ENCODE measurements around the gene EML3.
"Not testable (repeated sequence)": the region's sequence is repeated elsewhere in the genome, so short reads cannot be mapped to it uniquely, and the experiment has no call there.

The EML3 gene, protein sequence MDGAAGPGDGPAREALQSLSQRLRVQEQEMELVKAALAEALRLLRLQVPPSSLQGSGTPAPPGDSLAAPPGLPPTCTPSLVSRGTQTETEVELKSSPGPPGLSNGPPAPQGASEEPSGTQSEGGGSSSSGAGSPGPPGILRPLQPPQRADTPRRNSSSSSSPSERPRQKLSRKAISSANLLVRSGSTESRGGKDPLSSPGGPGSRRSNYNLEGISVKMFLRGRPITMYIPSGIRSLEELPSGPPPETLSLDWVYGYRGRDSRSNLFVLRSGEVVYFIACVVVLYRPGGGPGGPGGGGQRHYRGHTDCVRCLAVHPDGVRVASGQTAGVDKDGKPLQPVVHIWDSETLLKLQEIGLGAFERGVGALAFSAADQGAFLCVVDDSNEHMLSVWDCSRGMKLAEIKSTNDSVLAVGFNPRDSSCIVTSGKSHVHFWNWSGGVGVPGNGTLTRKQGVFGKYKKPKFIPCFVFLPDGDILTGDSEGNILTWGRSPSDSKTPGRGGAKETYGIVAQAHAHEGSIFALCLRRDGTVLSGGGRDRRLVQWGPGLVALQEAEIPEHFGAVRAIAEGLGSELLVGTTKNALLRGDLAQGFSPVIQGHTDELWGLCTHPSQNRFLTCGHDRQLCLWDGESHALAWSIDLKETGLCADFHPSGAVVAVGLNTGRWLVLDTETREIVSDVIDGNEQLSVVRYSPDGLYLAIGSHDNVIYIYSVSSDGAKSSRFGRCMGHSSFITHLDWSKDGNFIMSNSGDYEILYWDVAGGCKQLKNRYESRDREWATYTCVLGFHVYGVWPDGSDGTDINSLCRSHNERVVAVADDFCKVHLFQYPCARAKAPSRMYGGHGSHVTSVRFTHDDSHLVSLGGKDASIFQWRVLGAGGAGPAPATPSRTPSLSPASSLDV

GRCh38 chr11:62612366-62613290, at the start of gene EML3, which contains the start of gene ROM1:
EML3 (minus strand) TSS chr11:62612775; CDS start chr11:62612457, 318 bp downstream.
ROM1 (plus strand) TSS chr11:62613257; CDS start chr11:62613282, 25 bp downstream.
- peak within 1 kb of the TSS; percentile 97 for H3K27ac Mint-ChIP-seq
- peaks cover 77% of the 10 kb centered on the region for H3K36me3 Mint-ChIP-seq

GRCh38 chr11:62656796-62657429, 44.3 kb upstream of the EML3 start:
- H3K27ac Mint-ChIP-seq, result no peak overlapping the region
- peaks cover 28% of the 10 kb centered on the region for H3K36me3 Mint-ChIP-seq
- DNase-seq (ENCODE audit: low spot score in 2 of 2) (no peak), ATAC-seq (no peak)
- H3K9me3 Mint-ChIP-seq, result no peaks in the 10 kb centered on the region
- peaks cover 24% of the 10 kb centered on the region for H3K4me1 Mint-ChIP-seq
- H3K4me3 Mint-ChIP-seq, result no peak overlapping the region

More at GRCh38 chr11:62612366-62613290, at the start of gene EML3, which contains the start of gene ROM1:
- Mint-ChIP-seq H3K4me3 (peak within 1 kb of the TSS; percentile 95), H3K9me3 (no peaks in the 10 kb centered on the region), H3K4me1 (peaks cover 61% of the 10 kb centered on the region)
- DNase-seq (ENCODE audit: low spot score in 2 of 2) (peak; percentile 95 to 97), ATAC-seq (peak; percentile 81)

DNA sequence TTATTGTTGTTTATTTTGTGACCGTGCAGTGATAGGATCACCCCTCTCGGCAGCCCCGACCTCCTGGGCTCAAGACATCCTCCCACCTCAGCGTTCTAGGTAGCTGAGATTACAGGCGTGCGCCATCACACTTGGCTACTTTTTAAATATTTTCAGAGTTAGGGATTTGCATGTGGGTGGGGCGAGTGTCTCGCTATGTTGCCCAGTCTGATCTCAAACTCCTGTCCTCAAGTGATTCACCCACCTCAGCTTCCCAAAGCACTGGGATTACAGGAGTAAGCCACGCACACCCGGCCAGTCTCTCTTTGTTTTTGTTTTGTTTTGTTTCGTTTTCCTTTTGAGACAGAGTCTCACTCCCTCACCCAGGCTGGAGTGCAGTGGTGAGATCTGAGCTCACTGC, 41.7 kb upstream of the EML3 start:
- Mint-ChIP-seq H3K9me3 (no peaks in the 10 kb centered on the region), H3K27ac (peak overlapping the region; percentile 98), H3K4me1 (peaks cover 24% of the 10 kb centered on the region)

DNA sequence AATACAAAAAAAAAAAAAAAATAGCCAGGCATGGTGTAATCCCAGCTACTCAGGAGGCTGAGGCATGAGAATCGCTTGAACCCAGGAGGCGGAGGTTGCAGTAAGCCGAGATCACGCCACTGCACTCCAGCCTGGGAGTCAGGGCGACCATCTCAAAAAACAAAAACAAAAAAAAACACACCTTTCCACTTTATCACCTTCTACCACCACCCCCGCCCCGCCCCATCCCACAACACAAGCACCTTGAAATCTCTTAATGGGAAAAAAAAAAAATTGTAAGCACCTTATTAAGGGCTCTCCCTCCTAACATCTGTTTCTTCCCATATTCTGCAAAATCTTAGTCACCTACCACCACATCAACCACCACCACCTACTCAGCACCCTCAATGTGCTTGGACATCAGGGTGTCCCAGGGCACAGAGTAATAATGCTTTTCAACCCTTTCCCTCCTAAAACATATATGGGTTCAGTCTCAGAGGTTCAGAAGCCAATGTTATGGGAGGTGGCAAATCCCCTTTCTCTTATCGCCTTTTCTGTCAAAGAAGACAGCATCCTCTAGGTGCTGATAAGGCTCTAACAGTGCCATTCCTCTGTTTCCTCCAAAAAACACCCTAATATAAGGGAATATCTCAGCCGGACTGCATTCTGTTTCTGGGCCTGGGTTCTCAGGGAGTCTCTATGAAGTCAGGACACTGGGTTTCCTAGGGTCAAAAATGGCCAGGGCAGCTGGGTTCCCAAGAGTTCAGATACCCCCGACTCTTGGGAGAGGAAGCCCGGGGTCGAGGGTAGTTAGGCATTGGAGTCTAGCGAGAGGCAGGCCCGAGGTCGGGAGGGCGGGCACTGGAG, 39.8 kb upstream of the EML3 start:
- peak overlapping the region; percentile 98 for H3K27ac Mint-ChIP-seq
- DNase-seq (ENCODE audit: low spot score in 2 of 2), result peak in 1 of 2 donors; percentile 64
- ATAC-seq, result peak; percentile 17
- H3K9me3 Mint-ChIP-seq, result no peaks in the 10 kb centered on the region
- H3K4me1 Mint-ChIP-seq, result peaks cover 24% of the 10 kb centered on the region
- peak overlapping the region; percentile 93 for H3K4me3 Mint-ChIP-seq
- H3K36me3 Mint-ChIP-seq, result peaks cover 43% of the 10 kb centered on the region

More for the DNA sequence above, 41.7 kb upstream of the EML3 start:
- H3K4me3 Mint-ChIP-seq, result peak overlapping the region; percentile 93
- DNase-seq (ENCODE audit: low spot score in 2 of 2) (no peak), ATAC-seq (no peak)
- H3K36me3 Mint-ChIP-seq, result peaks cover 26% of the 10 kb centered on the region

- H3K36me3 Mint-ChIP-seq, result peaks cover 61% of the 10 kb centered on the region
- not testable (repeated sequence) for DNase-seq (ENCODE audit: low spot score in 2 of 2); H3K27ac Mint-ChIP-seq; ATAC-seq; H3K4me3 Mint-ChIP-seq; H3K9me3 Mint-ChIP-seq
- peaks cover 31% of the 10 kb centered on the region for H3K4me1 Mint-ChIP-seq
These were observed 37.7 kb upstream of the EML3 start for GRCh38 chr11:62650283-62650682.

GRCh38 chr11:62649486-62649885, 36.9 kb upstream of the EML3 start:
- Mint-ChIP-seq H3K27ac (no peak overlapping the region), H3K36me3 (peaks cover 68% of the 10 kb centered on the region), H3K9me3 (no peaks in the 10 kb centered on the region), H3K4me3 (no peak overlapping the region), H3K4me1 (peaks cover 33% of the 10 kb centered on the region)
- ATAC-seq, result no peak
- DNase-seq (ENCODE audit: low spot score in 2 of 2), result no peak

DNA sequence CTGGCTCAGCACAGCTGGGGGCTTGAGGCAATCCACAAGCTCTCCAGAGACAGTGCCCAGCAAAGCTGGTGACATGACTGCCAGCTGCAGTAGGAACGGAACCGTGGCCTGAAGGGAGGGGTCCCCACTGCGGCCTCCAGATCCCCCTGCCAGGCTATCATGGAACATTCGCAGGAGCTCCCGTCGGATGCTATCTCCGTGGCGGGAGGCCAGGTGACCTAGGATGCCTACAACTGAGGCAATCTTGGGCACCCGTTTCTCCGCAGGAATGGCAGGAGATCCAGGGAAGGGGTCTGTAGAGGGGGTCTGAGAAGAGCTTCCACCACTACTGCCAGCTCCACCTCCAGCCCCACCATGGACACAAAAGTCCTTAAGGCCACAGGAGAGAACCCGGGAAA, 36.4 kb upstream of the EML3 start:
- H3K36me3 Mint-ChIP-seq, result peaks cover 73% of the 10 kb centered on the region
- DNase-seq (ENCODE audit: low spot score in 2 of 2) (no peak), ATAC-seq (no peak)
- H3K9me3 Mint-ChIP-seq, result no peaks in the 10 kb centered on the region
- H3K27ac Mint-ChIP-seq, result no peak overlapping the region
- no peak overlapping the region for H3K4me3 Mint-ChIP-seq
- H3K4me1 Mint-ChIP-seq, result peaks cover 34% of the 10 kb centered on the region

GRCh38 chr11:62648185-62648966, 35.8 kb upstream of the EML3 start:
- no peak for ATAC-seq
- Mint-ChIP-seq H3K27ac (no peak overlapping the region), H3K9me3 (no peaks in the 10 kb centered on the region), H3K4me1 (peaks cover 29% of the 10 kb centered on the region), H3K4me3 (no peak overlapping the region), H3K36me3 (peaks cover 73% of the 10 kb centered on the region)
- DNase-seq (ENCODE audit: low spot score in 2 of 2), result no peak

DNA sequence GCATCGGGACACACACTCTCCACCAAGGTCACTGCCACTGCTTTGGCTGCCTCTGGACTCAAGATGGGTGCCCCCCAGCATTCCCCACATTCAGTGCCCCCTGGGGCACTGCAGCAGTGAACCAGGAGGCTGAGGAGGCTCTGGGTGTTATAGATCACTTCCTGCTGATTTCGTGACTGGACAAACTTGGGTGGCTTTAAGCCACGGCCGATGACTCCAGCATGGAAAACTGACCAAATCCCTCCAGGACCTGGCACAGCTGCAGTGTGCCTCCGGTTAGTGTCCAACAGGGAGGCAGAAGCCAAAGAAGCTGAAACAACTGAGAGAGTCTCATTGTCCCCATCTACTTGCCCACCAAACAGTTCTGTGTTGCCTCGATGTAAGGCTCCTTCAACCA, 35.0 kb upstream of the EML3 start:
- no peak for DNase-seq (ENCODE audit: low spot score in 2 of 2)
- peaks cover 73% of the 10 kb centered on the region for H3K36me3 Mint-ChIP-seq
- no peak overlapping the region for H3K27ac Mint-ChIP-seq
- no peak overlapping the region for H3K4me3 Mint-ChIP-seq
- peaks cover 25% of the 10 kb centered on the region for H3K4me1 Mint-ChIP-seq
- H3K9me3 Mint-ChIP-seq, result no peaks in the 10 kb centered on the region
- no peak for ATAC-seq

GRCh38 chr11:62646825-62647608, 34.4 kb upstream of the EML3 start:
- Mint-ChIP-seq H3K4me3 (peak overlapping the region; percentile 96), H3K4me1 (peaks cover 19% of the 10 kb centered on the region), H3K27ac (peak overlapping the region; percentile 95), H3K9me3 (no peaks in the 10 kb centered on the region), H3K36me3 (peaks cover 77% of the 10 kb centered on the region)
- DNase-seq (ENCODE audit: low spot score in 2 of 2) (no peak), ATAC-seq (no peak)

GRCh38 chr11:62645946-62646824, 33.6 kb upstream of the EML3 start, which contains the start of gene GANAB:
GANAB (minus strand) TSS chr11:62646613; CDS start chr11:62646599, 14 bp downstream.
- Mint-ChIP-seq H3K27ac (peak within 1 kb of the TSS; percentile 95), H3K36me3 (peaks cover 80% of the 10 kb centered on the region), H3K9me3 (no peaks in the 10 kb centered on the region), H3K4me3 (peak within 1 kb of the TSS; percentile 96), H3K4me1 (peaks cover 23% of the 10 kb centered on the region)
- DNase-seq (ENCODE audit: low spot score in 2 of 2) (peak; percentile 90 to 98), ATAC-seq (peak; percentile 99)

DNA sequence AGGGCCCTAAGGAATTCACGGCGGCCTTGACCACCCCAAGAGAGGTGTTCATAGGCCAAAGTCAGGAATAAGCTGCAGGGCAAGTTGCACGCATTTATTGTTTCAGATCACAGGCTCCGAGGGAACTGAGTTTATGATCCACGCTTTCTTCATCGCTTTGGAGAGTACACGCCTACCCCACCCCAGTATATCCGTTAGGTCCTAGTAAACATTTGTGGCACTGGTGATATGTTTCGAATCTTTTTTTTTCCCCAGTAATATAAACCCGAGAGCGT, 33.0 kb upstream of the EML3 start:
- H3K27ac Mint-ChIP-seq, result peak overlapping the region; percentile 95
- ATAC-seq (no peak), DNase-seq (ENCODE audit: low spot score in 2 of 2) (no peak)
- H3K36me3 Mint-ChIP-seq, result peaks cover 86% of the 10 kb centered on the region
- peaks cover 29% of the 10 kb centered on the region for H3K4me1 Mint-ChIP-seq
- no peaks in the 10 kb centered on the region for H3K9me3 Mint-ChIP-seq
- peak overlapping the region; percentile 96 for H3K4me3 Mint-ChIP-seq

Data from stimulated activated effector memory CD8-positive, alpha-beta T cell treated with anti-CD3 and anti-CD28 coated beads, Interleukin-12 subunit alpha, Interleukin-12 subunit beta, amount 100 ng/mL, for 72 hours (primary cell).